IPS-NIHi7 (cell line): Measurements from ENCODE around the gene GRHL1.
"Not testable (repeated sequence)": the region's sequence is repeated elsewhere in the genome, so short reads cannot be mapped to it uniquely, and the experiment has no call there.

Experiments
- DNase-seq: peaks from one replicate; pipeline ENCODE4 v3.0.0; 2012; ENCODE audit warnings: mixed read lengths; ENCODE audit errors: extremely low spot score

Gene GRHL1

GRCh38 chr2:10009811-10010781 lies 58.6 kb downstream of the GRHL1 start:
- DNase-seq, result no peak

DNA sequence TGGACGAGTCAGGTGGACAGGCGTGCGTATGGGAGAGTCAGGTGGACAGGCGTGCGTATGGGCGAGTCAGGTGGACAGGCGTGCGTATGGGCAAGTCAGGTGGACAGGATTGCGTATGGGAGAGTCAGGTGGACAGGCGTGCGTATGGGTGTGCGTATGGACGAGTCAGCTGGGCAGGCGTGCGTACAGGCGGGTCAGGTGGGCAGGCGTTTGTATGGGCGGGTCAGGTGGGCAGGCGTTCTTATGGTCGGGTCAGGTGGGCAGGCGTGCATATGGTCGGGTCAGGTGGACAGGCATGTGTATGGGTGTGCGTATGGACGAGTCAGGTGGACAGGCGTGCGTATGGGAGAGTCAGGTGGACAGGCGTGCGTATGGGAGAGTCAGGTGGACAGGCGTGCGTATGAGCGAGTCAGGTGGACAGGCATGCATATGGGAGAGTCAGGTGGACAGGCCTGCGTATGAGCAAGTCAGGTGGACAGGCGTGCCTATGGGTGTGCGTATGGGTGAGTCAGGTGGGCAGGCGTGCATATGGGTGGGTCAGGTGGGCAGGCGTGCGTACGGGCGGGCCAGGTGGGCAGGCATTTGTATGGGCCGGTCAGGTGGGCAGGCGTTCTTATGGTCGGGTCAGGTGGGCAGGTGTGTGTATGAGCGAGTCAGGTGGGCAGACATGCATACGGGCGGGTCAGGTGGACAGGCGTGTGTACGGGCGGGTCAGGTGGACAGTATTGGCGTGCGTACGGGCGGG lies 59.5 kb downstream of the GRHL1 start:
- not testable (repeated sequence) for DNase-seq

DNA sequence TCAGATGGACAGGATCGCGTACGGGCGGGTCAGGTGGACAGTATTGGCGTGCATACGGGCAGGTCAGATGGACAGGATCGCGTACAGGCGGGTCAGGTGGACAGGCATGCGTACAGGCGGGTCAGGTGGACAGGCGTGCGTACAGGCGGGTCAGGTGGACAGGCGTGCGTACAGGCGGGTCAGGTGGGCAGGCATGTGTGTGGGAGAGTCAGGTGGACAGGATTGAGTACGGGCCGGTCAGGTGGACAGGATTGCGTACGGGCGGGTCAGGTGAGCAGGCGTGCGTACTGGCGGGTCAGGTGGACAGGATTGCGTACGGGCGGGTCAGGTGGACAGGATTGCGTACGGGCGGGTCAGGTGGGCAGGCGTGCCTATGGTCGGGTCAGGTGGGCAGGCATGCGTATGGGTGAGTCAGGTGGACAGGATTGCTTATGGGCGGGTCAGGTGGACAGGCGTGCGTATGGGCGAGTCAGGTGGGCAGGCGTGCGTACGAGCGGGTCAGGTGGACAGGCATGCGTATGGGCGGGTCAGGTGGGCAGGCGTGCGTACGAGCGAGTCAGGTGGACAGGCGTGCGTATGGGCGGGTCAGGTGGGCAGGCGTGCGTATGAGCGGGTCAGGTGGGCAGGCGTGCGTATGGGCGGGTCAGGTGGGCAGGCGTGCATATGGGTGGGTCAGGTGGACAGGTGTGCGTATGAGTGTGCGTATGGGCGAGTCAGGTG lies 60.3 kb downstream of the GRHL1 start:
- DNase-seq, result not testable (repeated sequence)

DNA sequence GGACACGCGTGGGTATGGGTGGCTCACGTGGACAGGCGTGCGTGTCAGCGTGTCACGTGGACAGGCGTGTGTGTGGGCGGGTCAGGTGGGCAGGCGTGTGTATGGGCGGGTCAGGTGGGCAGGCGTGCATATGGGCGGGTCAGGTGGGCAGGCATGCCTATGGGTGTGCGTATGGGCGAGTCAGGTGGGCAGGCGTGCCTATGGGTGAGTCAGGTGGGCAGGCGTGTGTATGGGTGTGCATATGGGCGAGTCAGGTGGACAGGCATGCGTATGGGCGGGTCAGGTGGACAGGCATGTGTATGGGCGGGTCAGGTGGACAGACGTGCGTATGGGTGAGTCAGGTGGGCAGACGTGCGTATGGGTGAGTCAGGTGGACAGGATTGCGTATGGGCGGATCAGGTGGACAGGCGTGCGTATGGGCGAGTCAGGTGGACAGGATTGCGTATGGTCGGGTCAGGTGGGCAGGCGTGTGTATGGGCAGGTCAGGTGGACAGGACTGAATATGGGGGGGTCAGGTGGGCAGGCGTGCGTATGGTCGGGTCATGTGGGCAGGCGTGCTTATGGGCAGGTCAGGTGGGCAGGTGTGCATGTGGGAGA lies 61.0 kb downstream of the GRHL1 start:
- not testable (repeated sequence) for DNase-seq

- no peak for DNase-seq
Observed at GRCh38 chr2:10012963-10013461, 61.5 kb downstream of the GRHL1 start.

- not testable (repeated sequence) for DNase-seq
Observed at GRCh38 chr2:10013651-10014417, 62.3 kb downstream of the GRHL1 start.

DNA sequence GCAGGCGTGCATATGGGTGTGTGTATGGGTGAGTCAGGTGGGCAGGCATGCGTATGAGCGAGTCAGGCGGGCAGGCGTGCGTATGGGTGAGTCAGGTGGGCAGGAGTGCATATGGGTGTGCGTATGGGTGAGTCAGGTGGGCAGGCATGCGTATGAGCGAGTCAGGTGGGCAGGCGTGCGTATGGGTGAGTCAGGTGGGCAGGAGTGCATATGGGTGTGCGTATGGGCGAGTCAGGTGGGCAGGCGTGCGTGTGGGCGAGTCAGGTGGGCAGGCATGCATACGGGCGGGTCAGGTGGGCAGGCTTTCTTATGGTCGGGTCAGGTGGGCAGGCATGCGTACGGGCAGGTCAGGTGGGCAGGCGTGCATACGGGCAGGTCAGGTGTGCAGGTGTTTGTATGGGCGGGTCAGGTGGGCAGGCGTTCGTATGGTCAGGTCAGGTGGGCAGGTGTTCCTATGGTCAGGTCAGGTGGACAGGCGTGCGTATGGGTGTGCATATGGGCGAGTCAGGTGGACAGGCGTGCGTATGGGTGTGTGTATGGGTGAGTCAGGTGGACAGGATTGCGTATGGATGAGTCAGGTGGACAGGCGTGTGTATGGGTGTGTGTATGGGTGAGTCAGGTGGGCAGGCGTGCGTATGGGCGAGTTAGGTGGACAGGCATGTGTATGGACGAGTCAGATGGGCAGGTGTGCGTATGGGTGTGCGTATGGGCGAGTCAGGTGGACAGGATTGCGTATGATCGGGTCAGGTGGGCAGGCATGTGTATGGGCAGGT lies 63.1 kb downstream of the GRHL1 start:
- no peak for DNase-seq

DNA sequence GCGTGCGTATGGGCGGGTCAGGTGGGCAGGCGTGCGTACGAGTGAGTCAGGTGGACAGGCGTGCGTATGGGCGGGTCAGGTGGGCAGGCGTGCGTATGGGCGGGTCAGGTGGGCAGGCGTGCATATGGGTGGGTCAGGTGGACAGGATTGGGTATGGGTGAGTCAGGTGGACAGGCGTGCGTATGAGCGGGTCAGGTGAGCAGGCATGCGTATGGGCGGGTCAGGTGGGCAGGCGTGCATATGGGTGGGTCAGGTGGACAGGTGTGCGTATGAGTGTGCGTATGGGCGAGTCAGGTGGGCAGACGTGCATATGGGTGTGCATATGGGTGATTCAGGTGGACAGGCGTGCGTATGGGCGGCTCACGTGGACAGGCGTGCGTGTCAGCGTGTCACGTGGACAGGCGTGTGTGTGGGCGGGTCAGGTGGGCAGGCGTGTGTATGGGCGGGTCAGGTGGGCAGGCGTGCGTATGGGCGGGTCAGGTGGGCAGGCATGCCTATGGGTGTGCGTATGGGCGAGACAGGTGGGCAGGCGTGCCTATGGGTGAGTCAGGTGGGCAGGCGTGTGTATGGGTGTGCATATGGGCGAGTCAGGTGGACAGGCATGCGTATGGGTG lies 64.0 kb downstream of the GRHL1 start:
- not testable (repeated sequence) for DNase-seq

DNA sequence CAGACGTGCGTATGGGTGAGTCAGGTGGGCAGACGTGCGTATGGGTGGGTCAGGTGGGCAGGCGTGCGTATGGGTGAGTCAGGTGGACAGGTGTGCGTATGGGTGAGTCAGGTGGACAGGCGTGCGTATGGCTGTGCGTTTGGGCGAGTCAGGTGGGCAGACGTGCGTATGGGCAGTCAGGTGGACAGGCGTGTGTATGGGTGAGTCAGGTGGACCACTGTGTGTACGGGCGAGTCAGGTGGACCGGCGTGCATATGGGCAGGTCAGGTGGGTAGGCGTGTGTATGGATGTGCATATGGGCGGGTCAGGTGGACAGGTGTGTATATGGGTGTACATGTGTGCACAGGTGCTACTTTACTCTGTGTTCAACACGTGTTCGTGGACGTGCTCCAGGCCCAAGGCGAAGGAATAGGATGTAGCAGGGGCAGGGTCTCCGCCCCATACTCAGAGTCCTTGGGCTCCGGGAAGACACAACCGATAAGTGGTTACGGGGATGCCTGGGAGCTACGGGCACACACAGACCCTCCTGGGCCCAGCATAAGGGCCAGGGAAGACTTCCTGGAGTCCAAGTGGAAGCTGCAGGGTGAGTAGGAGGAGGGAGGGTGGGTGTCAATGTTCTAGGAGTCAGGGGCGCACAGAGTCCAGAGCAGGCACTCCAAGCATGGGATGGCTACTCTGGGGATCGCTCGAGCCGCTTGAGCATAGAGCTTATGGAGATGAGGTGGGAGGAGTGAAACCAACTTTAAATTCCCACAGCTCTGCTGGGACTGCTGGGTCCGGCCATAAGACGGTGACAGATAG lies 64.7 kb downstream of the GRHL1 start:
- no peak for DNase-seq

GRCh38 chr2:10016802-10017258 lies 65.3 kb downstream of the GRHL1 start:
- DNase-seq, result no peak

DNA sequence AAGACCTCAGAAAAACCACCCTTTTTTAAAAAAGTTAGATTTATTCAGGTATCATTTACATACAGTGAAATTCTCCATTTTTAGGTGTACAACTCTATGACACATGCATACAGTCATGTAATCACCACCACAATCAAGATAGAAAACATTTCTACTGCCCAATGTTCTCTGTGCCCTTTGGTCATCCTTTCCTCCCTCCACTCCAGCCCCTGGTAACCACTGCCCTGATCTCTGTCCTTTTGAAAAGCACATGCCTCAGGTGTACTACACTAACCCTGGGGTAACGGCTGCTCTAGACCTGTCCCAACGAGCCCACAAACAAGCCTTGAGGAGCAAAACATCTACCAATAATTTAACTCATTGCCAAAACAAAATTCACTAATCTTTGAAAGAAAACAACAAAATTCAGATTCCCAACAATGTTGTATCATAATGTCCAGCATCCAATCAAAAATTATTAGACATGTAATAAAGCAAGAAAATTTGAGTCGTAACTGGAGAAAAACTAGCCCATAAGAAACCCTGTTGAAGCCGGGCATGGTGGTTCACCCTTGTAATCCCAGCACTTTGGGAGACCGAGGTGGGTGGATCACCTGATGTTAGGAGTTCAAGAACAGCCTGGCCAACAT lies 65.9 kb downstream of the GRHL1 start:
- no peak for DNase-seq

GRCh38 chr2:10019174-10019573 lies 67.7 kb downstream of the GRHL1 start:
- DNase-seq, result no peak

DNA sequence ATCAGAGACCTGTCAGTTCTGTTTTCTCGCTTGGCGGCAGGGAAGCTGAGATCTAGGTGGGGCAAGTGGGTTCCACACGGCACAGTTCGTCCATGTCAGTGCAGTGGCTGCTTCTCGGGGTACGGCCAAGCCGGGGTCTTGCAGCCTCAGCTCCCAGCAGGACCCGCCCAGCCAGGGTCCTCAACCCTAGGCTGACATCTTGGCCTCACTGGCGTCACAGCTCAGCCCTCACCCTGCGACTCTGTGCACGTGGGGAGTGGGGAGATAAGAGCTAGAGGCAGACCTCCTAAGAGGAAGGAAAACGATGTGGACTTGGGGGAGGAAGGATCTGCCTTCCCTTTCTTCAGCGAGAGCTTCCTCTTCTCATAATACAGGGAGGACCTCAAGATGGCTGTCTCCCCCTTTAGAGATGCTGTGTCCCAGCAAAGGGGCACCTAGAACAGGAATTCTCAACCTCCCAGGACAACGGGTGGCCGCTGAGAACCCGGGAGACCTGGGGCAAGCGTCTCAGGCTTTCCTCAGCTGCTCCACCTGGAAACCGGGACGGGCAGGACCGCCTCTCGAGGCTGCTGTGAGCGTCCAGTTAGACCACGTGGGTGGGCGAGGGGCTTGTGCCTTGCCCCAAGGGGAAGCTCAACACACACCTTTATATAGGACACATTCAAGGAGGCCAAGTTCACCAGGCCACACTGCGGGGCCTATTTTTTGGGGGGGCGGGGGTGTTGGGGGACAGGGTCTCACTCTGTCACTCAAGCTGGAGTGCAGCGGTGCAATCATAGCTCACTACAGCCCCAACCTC lies 68.3 kb downstream of the GRHL1 start:
- DNase-seq, result peak; percentile 44

DNA sequence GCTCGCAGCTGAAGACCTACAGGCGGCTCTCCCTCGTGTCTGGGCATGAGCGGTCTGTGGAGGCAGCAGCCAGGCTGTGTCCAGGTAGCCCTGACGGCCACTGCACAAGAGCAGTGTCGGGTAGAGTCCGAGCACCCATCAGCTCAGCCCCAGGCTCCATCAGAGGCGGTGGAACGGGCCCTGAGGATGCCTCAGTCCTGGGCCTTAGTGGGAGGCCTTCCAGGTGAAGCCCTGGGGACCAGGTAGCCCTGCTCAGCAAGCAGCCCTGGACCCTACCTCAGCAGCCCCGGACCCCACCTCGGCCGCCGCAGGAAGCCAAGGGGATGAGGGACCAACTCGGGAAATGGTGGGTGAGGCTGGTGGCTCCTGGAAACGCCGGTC lies 70.5 kb downstream of the GRHL1 start:
- DNase-seq, result no peak

DNA sequence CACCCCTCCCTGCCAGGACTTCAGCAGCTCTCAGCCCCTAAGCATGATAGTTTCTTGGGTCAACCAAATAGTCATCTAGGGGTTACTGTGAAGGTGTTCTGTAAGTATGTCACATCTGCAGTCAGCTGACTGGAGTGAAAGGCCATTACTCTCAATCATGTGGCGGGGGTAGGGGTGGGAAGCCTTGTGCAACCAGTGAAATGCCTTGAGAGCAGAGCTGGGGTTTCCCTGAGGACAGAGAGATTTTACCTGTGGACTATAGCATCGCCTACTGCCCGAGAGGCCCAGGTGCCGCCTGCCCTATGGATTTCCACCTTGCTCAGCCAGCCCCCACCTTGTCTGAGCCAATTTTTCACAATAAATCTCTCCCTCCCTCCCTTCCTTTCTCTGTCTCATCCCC lies 71.0 kb downstream of the GRHL1 start:
- DNase-seq, result no peak

GRCh38 chr2:10022966-10023662 lies 71.6 kb downstream of the GRHL1 start:
- no peak for DNase-seq
